ENCODE results near the gene SENP7. TPM values are rescaled to one million over a fixed set of nuclear protein-coding genes. Genes with fewer than 3 reads are reported as not detected.
"Not testable (repeated sequence)": the region's sequence is repeated elsewhere in the genome, so short reads cannot be mapped to it uniquely, and the experiment has no call there.

The SENP7 gene
- polyA plus RNA-seq, 3 donors = 1.6 to 12.4 (median 3.8) TPM

GRCh38 chr3:101542957-101543356, 29.9 kb upstream of the SENP7 start:
- DNase-seq = no peak
- no peak overlapping the region for H3K4me3 ChIP-seq (replicated peaks in 1 of 3; ENCODE audit: low read depth in 2 of 3, low read length in 3 of 3)
- no peak overlapping the region for H3K9ac ChIP-seq (ENCODE audit: insufficient read depth, low read length, poor library complexity, severe bottlenecking)
- no peak overlapping the region for H3K4me3 Mint-ChIP-seq
- H3K36me3 Mint-ChIP-seq = no peaks in the 10 kb centered on the region
- H3K4me1 Mint-ChIP-seq = peaks cover 16% of the 10 kb centered on the region
- H3K9me3 ChIP-seq (replicated peaks in 1 of 2; ENCODE audit: control insufficient read depth in 1 of 2, insufficient read depth in 1 of 2, low read length in 2 of 2) = no peaks in the 10 kb centered on the region
- H3K4me1 ChIP-seq (ENCODE audit: control insufficient read depth in 1 of 2, insufficient read depth in 2 of 2, low read length in 2 of 2) = no peaks in the 10 kb centered on the region
- H3K36me3 ChIP-seq (replicated peaks in 1 of 2; ENCODE audit: control insufficient read depth in 1 of 2, insufficient read depth in 2 of 2, low read length in 2 of 2) = no peaks in the 10 kb centered on the region
- H3K79me2 ChIP-seq (ENCODE audit: insufficient read depth, low read length) = no peaks in the 10 kb centered on the region
- peak overlapping the region; percentile 52 for H2AFZ ChIP-seq (ENCODE audit: insufficient read depth, low read depth, low read length, poor library complexity, severe bottlenecking)
- H3K27me3 ChIP-seq (ENCODE audit: control insufficient read depth in 2 of 2, insufficient read depth in 2 of 2, low read length in 2 of 2) = no peaks in the 10 kb centered on the region
- no peak overlapping the region for H3K27ac Mint-ChIP-seq
- no peaks in the 10 kb centered on the region for H4K20me1 ChIP-seq (ENCODE audit: insufficient read depth, low read length)
- peaks cover 0 to 17% (median 1%) of the 10 kb centered on the region in 7 donors for H3K9me3 Mint-ChIP-seq
- no peak for TF ChIP-seq CTCF (IDR thresholded peaks at IDR 0.05)
- no peak overlapping the region for H3K4me2 ChIP-seq (replicated peaks; ENCODE audit: extremely low read depth, low read length, poor library complexity, severe bottlenecking)
- intact Hi-C loops (cut with micrococcal nuclease) = no loop called here
- H3K27ac ChIP-seq (ENCODE audit: low read depth in 1 of 2, low read length in 2 of 2) = no peak overlapping the region
- H3K27me3 Mint-ChIP-seq (ENCODE audit: low read depth in 3 of 3) = peaks cover 0 to 1% (median 0%) of the 10 kb centered on the region in 3 donors

DNA sequence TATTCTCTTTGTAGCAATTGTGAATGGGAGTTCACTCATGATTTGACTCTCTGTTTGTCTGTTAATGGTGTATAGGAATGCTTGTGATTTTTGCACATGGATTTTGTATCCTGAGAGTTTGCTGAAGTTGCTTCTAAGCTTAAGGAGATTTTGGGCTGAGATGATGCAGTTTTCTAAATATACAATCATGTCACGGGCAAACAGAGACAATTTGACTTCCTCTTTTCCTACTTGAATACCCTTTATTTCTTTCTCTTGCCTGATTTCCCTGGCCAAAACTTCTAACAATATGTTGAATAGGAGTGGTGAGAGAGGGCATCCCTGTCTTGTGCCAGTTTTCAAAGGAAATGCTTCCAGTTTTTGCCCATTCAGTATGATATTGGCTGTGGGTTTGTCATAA, 23.9 kb upstream of the SENP7 start:
- Mint-ChIP-seq H3K4me3 (peak overlapping the region in 1 of 2 donors; percentile 13), H3K9me3 (peaks cover 0 to 17% (median 2%) of the 10 kb centered on the region in 7 donors)
- H3K27me3 ChIP-seq (ENCODE audit: control insufficient read depth in 2 of 2, insufficient read depth in 2 of 2, low read length in 2 of 2); intact Hi-C loops (cut with micrococcal nuclease); H4K20me1 ChIP-seq (ENCODE audit: insufficient read depth, low read length); H3K4me3 ChIP-seq (replicated peaks in 1 of 3; ENCODE audit: low read depth in 2 of 3, low read length in 3 of 3); H3K4me1 Mint-ChIP-seq; H3K79me2 ChIP-seq (ENCODE audit: insufficient read depth, low read length); H3K36me3 Mint-ChIP-seq; H2AFZ ChIP-seq (ENCODE audit: insufficient read depth, low read depth, low read length, poor library complexity, severe bottlenecking); H3K36me3 ChIP-seq (replicated peaks in 1 of 2; ENCODE audit: control insufficient read depth in 1 of 2, insufficient read depth in 2 of 2, low read length in 2 of 2); H3K27ac ChIP-seq (ENCODE audit: low read depth in 1 of 2, low read length in 2 of 2); H3K27me3 Mint-ChIP-seq (ENCODE audit: low read depth in 3 of 3); H3K27ac Mint-ChIP-seq; H3K9me3 ChIP-seq (replicated peaks in 1 of 2; ENCODE audit: control insufficient read depth in 1 of 2, insufficient read depth in 1 of 2, low read length in 2 of 2); H3K4me2 ChIP-seq (replicated peaks; ENCODE audit: extremely low read depth, low read length, poor library complexity, severe bottlenecking); H3K9ac ChIP-seq (ENCODE audit: insufficient read depth, low read length, poor library complexity, severe bottlenecking); DNase-seq; H3K4me1 ChIP-seq (ENCODE audit: control insufficient read depth in 1 of 2, insufficient read depth in 2 of 2, low read length in 2 of 2): not testable (repeated sequence)
- no CpG with 5 or more reads among the region's 1 CpG for WGBS (ENCODE audit: insufficient coverage)

Measured in CD14-positive monocyte (primary cell).